ENCODE data around the gene PODXL2.

GRCh38 chr3:127622031-127622430, 7.0 kb upstream of the PODXL2 start:
- TF ChIP-seq POLR2A (IDR thresholded peaks at IDR 0.05) = no peak
- no peak for TF ChIP-seq CTCF (IDR thresholded peaks at IDR 0.05)
